Adrenal gland (tissue), 12 donors: ENCODE results near the gene HBG1. TPM values are rescaled to one million over a fixed set of nuclear protein-coding genes. Genes with fewer than 3 reads are reported as not detected.

Experiments used
- DNase-seq, 7 donors: peaks; one replicate each; pipeline ENCODE4 v3.0.0-alpha.2; 2019 to 2020
- H3K27ac ChIP-seq, 5 donors: fragments of 200-600 bp; sonication (generic) in 4 of 5; 1 replicate in 3 of 5; 2 replicates in 2 of 5; pipeline versions ENCODE4 v1.5.1 to v1.8.0; 2016 to 2020; ENCODE audit warnings: mild to moderate bottlenecking in 1 of 5
- H3K27me3 ChIP-seq: fragments of 200-600 bp; 2 replicates; pipeline ENCODE4 v1.8.0; 2021
- H3K36me3 ChIP-seq, 2 donors: fragments of 200-600 bp; replicated peaks in 1 of 2; 1 replicate in 1 of 2; 2 replicates in 1 of 2; pipeline versions ENCODE4 v1.5.1 to v1.8.0; 2018 to 2022
- H3K4me1 ChIP-seq, 2 donors: fragments of 200-600 bp; replicated peaks in 1 of 2; 1 replicate in 1 of 2; 2 replicates in 1 of 2; pipeline versions ENCODE4 v1.5.1 to v1.8.0; 2018 to 2021
- H3K4me3 ChIP-seq, 4 donors: fragments of 200-600 bp; sonication (generic) in 3 of 4; one replicate each; pipeline ENCODE4 v1.5.1; 2016 to 2018
- H3K9me3 ChIP-seq, 3 donors: fragments of 200-600 bp; sonication (generic) in 1 of 3; replicated peaks in 1 of 3; 1 replicate in 2 of 3; 2 replicates in 1 of 3; pipeline versions ENCODE4 v1.5.1 to v1.8.0; 2016 to 2021
- CTCF ChIP-seq, 6 experiments: fragments of 450-650 bp in 4 of 6; fragments of 200-600 bp in 2 of 6; sonication (generic) in 1 of 6; IDR thresholded peaks; 1 replicate in 5 of 6; 2 replicates in 1 of 6; pipeline versions ENCODE4 v1.5.1 to v1.8.0; 2016 to 2021; ENCODE audit warnings: antibody characterized with exemption in 6 of 6, mild to moderate bottlenecking in 2 of 6, moderate library complexity in 1 of 6
- POLR2A ChIP-seq, 2 donors: fragments of 450-650 bp; IDR thresholded peaks; one replicate each; pipeline ENCODE4 v1.6.1; 2017; ENCODE audit warnings: antibody characterized with exemption in 2 of 2, mild to moderate bottlenecking in 2 of 2, moderate library complexity in 1 of 2
- WGBS, 4 donors: extraction: QIAGEN DNeasy Blood & Tissue Kit in 2 of 4; methylation state at CpG; one replicate each; pipeline versions ENCODE4 v1.1.5 to v1.1.7; 2013 to 2017; 5-methylcytosine and 5-hydroxymethylcytosine counted together
- intact Hi-C, 2 donors: fragments of 100-400 bp; cut with DNase I; formaldehyde crosslinking; loops; one replicate each; pipeline versions ENCODE4 v1.14.1 to v1.15.0; 2022 to 2023
- polyA plus RNA-seq, 3 donors: library from polyadenylated mRNA; stranded (reverse); fragments of 200-250 nt in 2 of 3; fragments of 350-450 nt in 1 of 3; fragmentation: Illumina TruSeq in 1 of 3; extraction: RNeasy Lipid Tissue Mini Kit (QIAGEN cat#74804) in 1 of 3; gene quantifications; one replicate each; pipeline ENCODE4 v1.2.3, GENCODE V29; 2013 to 2014
- total RNA-seq, 9 donors: library from RNA; depleted of rRNA in 4 of 9; stranded (reverse); fragments of >200 nt in 4 of 9; fragments of 120-200 nt in 1 of 9; fragmentation: NEBNext Ultra II Directional in 1 of 9; extraction: Animal tissue kit (Norgen Biotek cat#: 25700) in 1 of 9; gene quantifications; one replicate each; pipeline versions ENCODE4 v1.1.0 to v1.2.4, GENCODE V29; 2013 to 2023
- donor health status: healthy with polysubstance abuse.
- donor health status: Bipolar disorder and iron deficiency.
- donor health status: DM: yes; HTN: yes; CAD: no.
- donor health status: DM: no; HTN: no; CAD: no.
- donor health status: DM: no; HTN: no; CAD: no.
- donor health status: DM: yes; HTN: yes; CAD: no.

HBG1 gene
- total and polyA plus RNA-seq, 12 donors: 3.6 to 22.7 (median 3.8) TPM; not detected in 9

- 78 to 86% (median 84%) methylated on average over 4 of the region's 4 CpGs for WGBS, 4 donors
- Histone ChIP-seq H3K27me3 (no peaks in the 10 kb centered on the region), H3K36me3 (no peaks in the 10 kb centered on the region), H3K27ac (no peak overlapping the region), H3K4me3 (no peak overlapping the region), H3K9me3 (no peaks in the 10 kb centered on the region), H3K4me1 (no peaks in the 10 kb centered on the region)
- DNase-seq: no peak
- intact Hi-C loops: no loop called here
- TF ChIP-seq POLR2A (IDR thresholded peaks at IDR 0.05) (no peak), CTCF (IDR thresholded peaks at IDR 0.05) (no peak)
Measured at GRCh38 chr11:5285703-5286340, 36.2 kb upstream of the HBG1 start.

GRCh38 chr11:5284637-5285036 lies 35.0 kb upstream of the HBG1 start:
- no peak for TF ChIP-seq CTCF (IDR thresholded peaks at IDR 0.05)
- 84 to 100% (median 91%) methylated on average over 2 of the region's 2 CpGs for WGBS, 4 donors

DNA sequence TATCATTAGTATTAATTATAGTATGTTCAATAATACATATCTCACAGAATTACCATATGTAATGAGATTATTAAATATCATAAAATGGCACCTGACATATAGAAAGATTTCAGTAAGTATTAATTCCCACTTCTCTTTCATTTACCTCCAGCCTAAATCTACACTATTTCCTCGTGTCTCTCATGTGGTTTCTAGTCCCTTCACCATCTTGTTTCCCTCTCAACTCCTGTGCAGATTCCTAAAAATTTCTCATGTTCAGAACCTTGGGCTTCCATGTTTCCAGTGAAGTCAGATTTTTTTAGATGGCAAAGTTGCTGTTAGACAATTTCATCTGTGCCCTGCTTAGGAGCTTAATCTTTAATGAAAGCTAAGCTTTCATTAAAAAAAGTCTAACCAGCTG lies 34.2 kb upstream of the HBG1 start:
- Histone ChIP-seq H3K9me3 (no peaks in the 10 kb centered on the region), H3K27me3 (no peaks in the 10 kb centered on the region), H3K36me3 (no peaks in the 10 kb centered on the region), H3K4me3 (no peak overlapping the region), H3K27ac (no peak overlapping the region), H3K4me1 (no peaks in the 10 kb centered on the region)
- intact Hi-C loops: no loop called here
- WGBS, 4 donors: 66 to 71% (median 69%) methylated on average over 1 of the region's 1 CpG
- no peak for DNase-seq
- no peak for TF ChIP-seq POLR2A (IDR thresholded peaks at IDR 0.05)
- no peak for TF ChIP-seq CTCF (IDR thresholded peaks at IDR 0.05)

More at GRCh38 chr11:5284637-5285036, 35.0 kb upstream of the HBG1 start:
- H3K4me1 ChIP-seq: no peaks in the 10 kb centered on the region
- H3K9me3 ChIP-seq: no peaks in the 10 kb centered on the region
- no peak for DNase-seq
- no peaks in the 10 kb centered on the region for H3K27me3 ChIP-seq
- H3K36me3 ChIP-seq: no peaks in the 10 kb centered on the region
- H3K4me3 ChIP-seq: no peak overlapping the region
- H3K27ac ChIP-seq: no peak overlapping the region
- intact Hi-C loops: no loop called here

GRCh38 chr11:5283086-5283485 lies 33.4 kb upstream of the HBG1 start:
- 82 to 89% (median 83%) methylated on average over 3 of the region's 3 CpGs for WGBS, 4 donors
- Histone ChIP-seq H3K36me3 (no peaks in the 10 kb centered on the region), H3K27ac (no peak overlapping the region), H3K9me3 (no peaks in the 10 kb centered on the region), H3K4me3 (no peak overlapping the region), H3K27me3 (no peaks in the 10 kb centered on the region), H3K4me1 (no peaks in the 10 kb centered on the region)
- intact Hi-C loops: no loop called here
- no peak for TF ChIP-seq POLR2A (IDR thresholded peaks at IDR 0.05)
- no peak for TF ChIP-seq CTCF (IDR thresholded peaks at IDR 0.05)
- DNase-seq: no peak
